Activated T-cell treated with anti-CD3 and anti-CD28 coated beads, Interleukin-2, amount 50 U/mL, for 72 hours (primary cell): ENCODE data around the gene RIOK3. TPM values are rescaled to one million over a fixed set of nuclear protein-coding genes. Genes with fewer than 3 reads are reported as not detected.
"Not testable (repeated sequence)": the region's sequence is repeated elsewhere in the genome, so short reads cannot be mapped to it uniquely, and the experiment has no call there.

ENCODE experiments used
- ATAC-seq, 2 donors: fragments of 150-1000 bp; cut with Tn5 transposase; replicated peaks in 1 of 2; 2 replicates each; pipeline ENCODE4 v1.10.0; 2021; ENCODE audit warnings: moderate library complexity in 2 of 2, mild to moderate bottlenecking in 1 of 2
- DNase-seq, 2 donors: peaks; one replicate each; pipeline ENCODE4 v3.0.0; 2021 to 2022; ENCODE audit warnings: mixed read lengths in 1 of 2
- H3K27ac Mint-ChIP-seq: one replicate; pipeline ENCODE4 v1.8.0; 2022; ENCODE audit warnings: mild to moderate bottlenecking, moderate library complexity, mixed read lengths
- H3K27me3 Mint-ChIP-seq: one replicate; pipeline ENCODE4 v1.8.0; 2022; ENCODE audit warnings: low read depth, mixed read lengths
- H3K36me3 Mint-ChIP-seq, 2 donors: one replicate each; pipeline ENCODE4 v1.8.0; 2022; ENCODE audit warnings: mixed read lengths in 2 of 2, mild to moderate bottlenecking in 1 of 2; ENCODE audit not compliant: insufficient read depth in 2 of 2
- H3K4me1 Mint-ChIP-seq: one replicate; pipeline ENCODE4 v1.8.0; 2022; ENCODE audit warnings: low read depth, mixed read lengths
- H3K4me3 Mint-ChIP-seq, 2 donors: one replicate each; pipeline ENCODE4 v1.8.0; 2022; ENCODE audit warnings: mild to moderate bottlenecking in 2 of 2, mixed read lengths in 2 of 2, moderate library complexity in 2 of 2
- H3K9me3 Mint-ChIP-seq, 2 donors: one replicate each; pipeline ENCODE4 v1.8.0; 2022; ENCODE audit warnings: mixed read lengths in 2 of 2
- total RNA-seq, 2 donors: library from RNA; stranded (reverse); gene quantifications; one replicate each; pipeline ENCODE4 v1.2.3, GENCODE V29; 2022

RIOK3 gene
- total RNA-seq, 2 donors from 2014 or later = 75.9 to 95.8 TPM

GRCh38 chr18:23506393-23506792, 53.3 kb downstream of the RIOK3 start:
- H3K27me3 Mint-ChIP-seq = no peaks in the 10 kb centered on the region
- no peaks in the 10 kb centered on the region for H3K9me3 Mint-ChIP-seq
- peaks cover 50% of the 10 kb centered on the region for H3K4me1 Mint-ChIP-seq
- peaks cover 15 to 27% of the 10 kb centered on the region in 2 donors for H3K36me3 Mint-ChIP-seq
- no peak overlapping the region for H3K4me3 Mint-ChIP-seq
- DNase-seq (no peak), ATAC-seq (no peak)
- H3K27ac Mint-ChIP-seq = no peak overlapping the region

DNA sequence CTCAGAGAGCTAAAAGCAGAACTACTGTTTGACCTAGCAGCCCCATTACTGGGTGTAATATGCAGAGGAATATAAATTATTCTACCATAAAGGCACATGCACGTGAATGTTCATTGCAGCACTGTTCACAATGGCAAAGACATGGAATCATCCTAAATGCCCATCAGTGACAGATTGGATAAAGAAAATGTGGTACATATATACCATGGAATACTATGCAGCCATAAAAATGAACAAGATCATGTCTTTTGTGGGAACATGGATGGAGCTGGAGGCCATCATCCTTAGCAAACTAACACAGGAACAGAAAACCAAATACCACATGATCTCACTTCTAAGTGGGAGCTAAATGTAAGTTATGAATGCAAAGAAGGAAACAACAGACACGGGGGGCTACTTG, 57.8 kb downstream of the RIOK3 start:
- Mint-ChIP-seq H3K36me3 (peaks cover 9 to 31% of the 10 kb centered on the region in 2 donors), H3K4me1 (peaks cover 31% of the 10 kb centered on the region)
- not testable (repeated sequence) for H3K9me3 Mint-ChIP-seq, ATAC-seq, H3K4me3 Mint-ChIP-seq, DNase-seq, H3K27me3 Mint-ChIP-seq, H3K27ac Mint-ChIP-seq

- peak overlapping the region; percentile 65 for H3K27ac Mint-ChIP-seq
- H3K4me3 Mint-ChIP-seq, H3K9me3 Mint-ChIP-seq, ATAC-seq, DNase-seq, H3K27me3 Mint-ChIP-seq: not testable (repeated sequence)
- peaks cover 26% of the 10 kb centered on the region for H3K4me1 Mint-ChIP-seq
- peaks cover 11 to 28% of the 10 kb centered on the region in 2 donors for H3K36me3 Mint-ChIP-seq
Measured at GRCh38 chr18:23512216-23512615, 59.1 kb downstream of the RIOK3 start.

GRCh38 chr18:23512641-23513040, 59.6 kb downstream of the RIOK3 start:
- no peaks in the 10 kb centered on the region for H3K9me3 Mint-ChIP-seq
- H3K4me3 Mint-ChIP-seq = no peak overlapping the region
- H3K4me1 Mint-ChIP-seq = peaks cover 26% of the 10 kb centered on the region
- peaks cover 8 to 29% of the 10 kb centered on the region in 2 donors for H3K36me3 Mint-ChIP-seq
- peak overlapping the region; percentile 65 for H3K27ac Mint-ChIP-seq
- ATAC-seq = no peak
- H3K27me3 Mint-ChIP-seq = no peaks in the 10 kb centered on the region
- no peak for DNase-seq

DNA sequence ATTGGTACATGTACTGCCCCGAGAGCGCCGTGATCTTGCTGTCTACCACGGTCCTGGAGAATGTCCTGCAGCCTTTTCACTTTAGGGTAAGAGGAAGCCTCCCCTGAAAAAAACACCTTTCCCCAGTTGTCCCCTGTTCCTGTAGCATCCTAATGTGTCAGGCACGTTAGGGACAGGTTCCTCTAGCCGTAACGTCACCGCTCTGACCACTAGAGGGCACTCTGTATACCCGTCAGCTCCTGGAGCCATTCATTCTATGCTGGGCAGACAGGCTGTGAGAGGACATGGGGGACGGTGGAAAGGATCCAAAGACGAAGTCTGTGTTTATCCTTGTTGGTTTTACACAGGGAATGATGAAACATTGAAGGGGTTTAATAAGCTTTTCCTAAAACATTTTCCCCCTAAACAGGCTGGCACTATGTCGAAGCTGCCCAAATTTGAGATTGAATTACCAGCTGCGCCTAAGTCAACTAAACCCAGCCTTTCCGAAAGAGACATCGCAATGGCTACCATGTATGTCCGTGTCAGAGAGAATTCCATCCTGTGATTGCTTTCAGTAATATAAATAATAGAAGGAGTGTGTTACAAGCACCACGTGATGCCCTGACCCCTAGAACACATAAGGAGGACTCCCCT, 62.9 kb downstream of the RIOK3 start:
- H3K4me3 Mint-ChIP-seq = no peak overlapping the region
- DNase-seq (peak; percentile 74 to 76), ATAC-seq (peak; percentile 94 to 95)
- H3K36me3 Mint-ChIP-seq = peaks cover 10 to 34% of the 10 kb centered on the region in 2 donors
- H3K4me1 Mint-ChIP-seq = peaks cover 16% of the 10 kb centered on the region
- no peaks in the 10 kb centered on the region for H3K9me3 Mint-ChIP-seq
- H3K27ac Mint-ChIP-seq = peak overlapping the region; percentile 27
- no peaks in the 10 kb centered on the region for H3K27me3 Mint-ChIP-seq

- H3K27ac Mint-ChIP-seq = peak overlapping the region; percentile 60
- DNase-seq = no peak
- no peaks in the 10 kb centered on the region for H3K9me3 Mint-ChIP-seq
- H3K4me1 Mint-ChIP-seq = peaks cover 14% of the 10 kb centered on the region
- H3K4me3 Mint-ChIP-seq = no peak overlapping the region
- H3K36me3 Mint-ChIP-seq = peaks cover 13 to 38% of the 10 kb centered on the region in 2 donors
- no peak for ATAC-seq
- no peaks in the 10 kb centered on the region for H3K27me3 Mint-ChIP-seq
Measured at GRCh38 chr18:23519734-23520133, 66.6 kb downstream of the RIOK3 start.

GRCh38 chr18:23521271-23521670, 68.2 kb downstream of the RIOK3 start:
- Mint-ChIP-seq H3K27me3 (no peaks in the 10 kb centered on the region), H3K4me1 (peaks cover 6% of the 10 kb centered on the region), H3K36me3 (peaks cover 10 to 38% of the 10 kb centered on the region in 2 donors), H3K9me3 (no peaks in the 10 kb centered on the region), H3K27ac (no peak overlapping the region), H3K4me3 (no peak overlapping the region)
- ATAC-seq = no peak
- no peak for DNase-seq

- Mint-ChIP-seq H3K4me3 (no peak overlapping the region), H3K4me1 (peaks cover 6% of the 10 kb centered on the region), H3K36me3 (peaks cover 10 to 41% of the 10 kb centered on the region in 2 donors), H3K9me3 (no peaks in the 10 kb centered on the region), H3K27ac (peak overlapping the region; percentile 64), H3K27me3 (no peaks in the 10 kb centered on the region)
- ATAC-seq (no peak), DNase-seq (no peak)
Measured at GRCh38 chr18:23521907-23522306, 68.8 kb downstream of the RIOK3 start.

- Mint-ChIP-seq H3K27ac (peak overlapping the region; percentile 20), H3K9me3 (no peaks in the 10 kb centered on the region), H3K4me3 (no peak overlapping the region), H3K4me1 (peaks cover 6% of the 10 kb centered on the region), H3K27me3 (no peaks in the 10 kb centered on the region), H3K36me3 (peaks cover 12 to 35% of the 10 kb centered on the region in 2 donors)
- ATAC-seq = no peak
- no peak for DNase-seq
Measured at GRCh38 chr18:23523429-23524212, 70.5 kb downstream of the RIOK3 start.

GRCh38 chr18:23524213-23524707, 71.2 kb downstream of the RIOK3 start:
- H3K27ac Mint-ChIP-seq = peak overlapping the region; percentile 20
- DNase-seq = no peak
- no peaks in the 10 kb centered on the region for H3K9me3 Mint-ChIP-seq
- no peaks in the 10 kb centered on the region for H3K27me3 Mint-ChIP-seq
- H3K4me1 Mint-ChIP-seq = peaks cover 10% of the 10 kb centered on the region
- ATAC-seq = no peak
- peaks cover 13 to 35% of the 10 kb centered on the region in 2 donors for H3K36me3 Mint-ChIP-seq
- no peak overlapping the region for H3K4me3 Mint-ChIP-seq

DNA sequence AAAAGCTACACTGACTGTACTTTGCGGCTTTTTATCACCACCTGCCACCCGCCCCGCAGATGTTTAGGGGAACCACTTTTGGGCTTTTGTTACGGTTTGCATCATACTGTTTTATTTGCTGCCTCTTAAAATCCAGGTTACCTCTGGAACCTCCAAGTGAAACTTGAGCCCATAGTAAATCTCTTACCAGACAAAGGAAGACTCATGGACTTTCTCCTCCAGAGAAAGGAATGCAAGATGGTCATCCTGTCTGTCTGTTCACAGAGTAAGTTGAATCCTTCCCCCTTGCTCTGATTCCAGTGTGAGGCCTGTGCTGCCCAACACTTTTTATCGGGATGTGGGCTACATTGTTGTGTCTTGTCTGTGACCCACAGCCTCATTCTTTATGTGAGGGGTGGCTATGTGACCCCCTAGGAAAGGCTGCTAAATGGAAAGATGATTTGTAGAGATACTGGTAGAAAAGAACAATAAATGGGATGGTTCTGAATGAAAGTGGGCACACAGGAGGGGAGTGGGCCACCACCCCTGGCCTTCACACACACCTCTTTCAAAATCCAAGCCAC, 73.5 kb downstream of the RIOK3 start:
- no peak overlapping the region for H3K27ac Mint-ChIP-seq
- DNase-seq = no peak
- H3K4me3 Mint-ChIP-seq = no peak overlapping the region
- peaks cover 7 to 34% of the 10 kb centered on the region in 2 donors for H3K36me3 Mint-ChIP-seq
- H3K27me3 Mint-ChIP-seq = no peaks in the 10 kb centered on the region
- H3K4me1 Mint-ChIP-seq = peaks cover 18% of the 10 kb centered on the region
- no peak for ATAC-seq
- no peaks in the 10 kb centered on the region for H3K9me3 Mint-ChIP-seq

DNA sequence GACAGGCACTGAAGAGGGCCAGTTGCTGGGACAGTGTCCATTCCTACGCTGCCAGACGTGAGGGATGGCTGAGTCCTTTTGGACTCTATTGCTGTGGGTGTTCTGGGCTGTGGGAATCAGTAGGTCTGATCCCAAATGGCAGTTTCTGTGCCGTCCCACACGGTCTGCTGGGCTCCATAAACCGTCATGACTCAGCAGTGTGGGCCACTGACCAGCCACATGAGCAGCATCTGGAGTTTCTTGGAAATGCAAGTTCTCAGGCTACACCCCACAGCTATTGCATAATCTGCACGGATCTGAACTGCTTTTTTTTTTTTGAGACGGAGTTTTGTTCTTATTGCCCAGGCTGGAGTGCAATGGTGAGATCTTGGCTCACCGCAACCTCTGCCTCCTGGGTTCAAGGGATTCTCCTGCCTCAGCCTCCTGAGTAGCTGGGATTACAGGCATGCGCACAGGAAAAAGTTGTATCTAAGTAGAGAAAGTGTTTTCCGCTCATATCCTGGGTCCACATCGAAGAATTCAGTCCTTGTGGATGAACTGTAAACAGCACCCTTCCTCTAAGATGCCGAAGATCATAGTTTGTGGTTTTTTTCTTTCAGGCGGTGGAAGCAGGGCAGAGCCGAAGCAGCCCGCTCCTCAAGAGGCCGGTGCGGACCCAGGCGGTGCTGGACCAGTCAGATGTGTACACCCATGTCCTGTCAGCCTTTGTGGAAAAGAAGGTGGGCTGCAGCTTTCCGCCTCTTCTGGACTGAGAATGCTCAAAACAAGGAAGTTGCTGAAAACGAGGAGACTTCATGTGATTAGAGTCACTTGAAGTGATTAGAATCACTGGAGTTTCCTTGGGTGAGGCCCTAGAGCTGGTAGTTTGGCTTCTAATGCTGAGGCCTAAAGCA, 75.7 kb downstream of the RIOK3 start:
- no peaks in the 10 kb centered on the region for H3K27me3 Mint-ChIP-seq
- H3K27ac Mint-ChIP-seq = peak overlapping the region; percentile 71
- H3K4me3 Mint-ChIP-seq = no peak overlapping the region
- H3K36me3 Mint-ChIP-seq = peaks cover 7 to 32% of the 10 kb centered on the region in 2 donors
- no peaks in the 10 kb centered on the region for H3K9me3 Mint-ChIP-seq
- ATAC-seq (no peak), DNase-seq (no peak)
- H3K4me1 Mint-ChIP-seq = peaks cover 15% of the 10 kb centered on the region
